Thoracic aorta (tissue), 2 donors: Measurements from ENCODE around the gene BTN3A1. TPM values are rescaled to one million over a fixed set of nuclear protein-coding genes. Genes with fewer than 3 reads are reported as not detected.

Source experiments
- ATAC-seq: fragments of 150-250 bp; one replicate; pipeline ENCODE4 v1.8.0; 2017; ENCODE audit warnings: low read depth; ENCODE audit not compliant: insufficient number of reproducible peaks, low FRiP score
- DNase-seq: peaks from one replicate; pipeline ENCODE4 v3.0.0-alpha.2; 2020; ENCODE audit warnings: low spot score
- H3K27ac ChIP-seq, 2 donors: fragments of 200-600 bp; sonication (generic); 1 replicate in 1 of 2; 2 replicates in 1 of 2; pipeline ENCODE4 v1.5.1; 2016; ENCODE audit warnings: mild to moderate bottlenecking in 2 of 2, moderate library complexity in 2 of 2
- H3K27me3 ChIP-seq: fragments of 200-600 bp; sonication (generic); replicated peaks from 2 replicates; pipeline ENCODE4 v1.6.0; 2016; ENCODE audit warnings: mild to moderate bottlenecking; ENCODE audit not compliant: insufficient read depth
- H3K36me3 ChIP-seq: fragments of 200-600 bp; sonication (generic); one replicate; pipeline ENCODE4 v1.5.1; 2016
- H3K4me1 ChIP-seq, 2 donors: fragments of 200-600 bp; sonication (generic); 1 replicate in 1 of 2; 2 replicates in 1 of 2; pipeline versions ENCODE4 v1.5.1 to v1.6.0; 2016; ENCODE audit warnings: low read depth in 2 of 2, mild to moderate bottlenecking in 1 of 2; ENCODE audit not compliant: control insufficient read depth in 1 of 2
- H3K4me3 ChIP-seq: fragments of 200-600 bp; sonication (generic); 2 replicates; pipeline ENCODE4 v1.5.1; 2016; ENCODE audit warnings: mild to moderate bottlenecking
- H3K9me3 ChIP-seq: fragments of 200-600 bp; sonication (generic); 2 replicates; pipeline ENCODE4 v1.5.1; 2016
- total RNA-seq, 2 donors: library from RNA; depleted of rRNA; stranded (reverse); fragments of >200 nt; gene quantifications; one replicate each; pipeline versions ENCODE4 v1.1.0 to v1.2.3, GENCODE V29; 2016
- TF ChIP-seq, protein P1 (sequence below): fragments of 200-600 bp; sonication (generic); IDR thresholded peaks from one replicate; pipeline ENCODE4 v1.5.1; 2019; ENCODE audit warnings: antibody characterized with exemption

The BTN3A1 gene
- total RNA-seq, 2 donors from 2014 or later: 11.9 to 13.5 TPM

DNA sequence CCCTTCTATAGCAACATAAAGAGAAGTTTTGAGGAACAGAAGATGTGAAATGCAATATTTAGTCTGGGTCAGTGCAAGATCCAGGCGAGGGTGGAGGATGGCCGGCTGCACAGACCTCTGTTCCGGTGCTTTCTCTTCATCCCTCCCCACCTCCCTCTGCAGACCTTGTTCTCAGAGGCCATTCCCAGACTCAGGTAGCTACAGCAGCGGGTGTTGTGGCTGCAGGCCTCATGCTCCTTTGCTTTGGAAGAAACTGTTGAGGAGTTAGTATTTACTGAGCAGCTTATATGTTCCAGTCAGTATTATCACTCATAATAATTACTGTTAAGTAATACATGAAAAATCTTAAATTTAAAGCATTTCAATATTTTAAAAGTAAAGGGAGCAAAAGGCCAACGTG, 39.9 kb downstream of the BTN3A1 start:
- peaks cover 13 to 21% of the 10 kb centered on the region in 2 donors for H3K4me1 ChIP-seq
- ATAC-seq: no peak
- no peaks in the 10 kb centered on the region for H3K36me3 ChIP-seq
- DNase-seq: no peak
- TF ChIP-seq, protein P1, sequence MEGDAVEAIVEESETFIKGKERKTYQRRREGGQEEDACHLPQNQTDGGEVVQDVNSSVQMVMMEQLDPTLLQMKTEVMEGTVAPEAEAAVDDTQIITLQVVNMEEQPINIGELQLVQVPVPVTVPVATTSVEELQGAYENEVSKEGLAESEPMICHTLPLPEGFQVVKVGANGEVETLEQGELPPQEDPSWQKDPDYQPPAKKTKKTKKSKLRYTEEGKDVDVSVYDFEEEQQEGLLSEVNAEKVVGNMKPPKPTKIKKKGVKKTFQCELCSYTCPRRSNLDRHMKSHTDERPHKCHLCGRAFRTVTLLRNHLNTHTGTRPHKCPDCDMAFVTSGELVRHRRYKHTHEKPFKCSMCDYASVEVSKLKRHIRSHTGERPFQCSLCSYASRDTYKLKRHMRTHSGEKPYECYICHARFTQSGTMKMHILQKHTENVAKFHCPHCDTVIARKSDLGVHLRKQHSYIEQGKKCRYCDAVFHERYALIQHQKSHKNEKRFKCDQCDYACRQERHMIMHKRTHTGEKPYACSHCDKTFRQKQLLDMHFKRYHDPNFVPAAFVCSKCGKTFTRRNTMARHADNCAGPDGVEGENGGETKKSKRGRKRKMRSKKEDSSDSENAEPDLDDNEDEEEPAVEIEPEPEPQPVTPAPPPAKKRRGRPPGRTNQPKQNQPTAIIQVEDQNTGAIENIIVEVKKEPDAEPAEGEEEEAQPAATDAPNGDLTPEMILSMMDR: no peak
- H3K27ac ChIP-seq: no peak overlapping the region
- H3K9me3 ChIP-seq: no peaks in the 10 kb centered on the region
- no peak overlapping the region for H3K4me3 ChIP-seq
- no peaks in the 10 kb centered on the region for H3K27me3 ChIP-seq

DNA sequence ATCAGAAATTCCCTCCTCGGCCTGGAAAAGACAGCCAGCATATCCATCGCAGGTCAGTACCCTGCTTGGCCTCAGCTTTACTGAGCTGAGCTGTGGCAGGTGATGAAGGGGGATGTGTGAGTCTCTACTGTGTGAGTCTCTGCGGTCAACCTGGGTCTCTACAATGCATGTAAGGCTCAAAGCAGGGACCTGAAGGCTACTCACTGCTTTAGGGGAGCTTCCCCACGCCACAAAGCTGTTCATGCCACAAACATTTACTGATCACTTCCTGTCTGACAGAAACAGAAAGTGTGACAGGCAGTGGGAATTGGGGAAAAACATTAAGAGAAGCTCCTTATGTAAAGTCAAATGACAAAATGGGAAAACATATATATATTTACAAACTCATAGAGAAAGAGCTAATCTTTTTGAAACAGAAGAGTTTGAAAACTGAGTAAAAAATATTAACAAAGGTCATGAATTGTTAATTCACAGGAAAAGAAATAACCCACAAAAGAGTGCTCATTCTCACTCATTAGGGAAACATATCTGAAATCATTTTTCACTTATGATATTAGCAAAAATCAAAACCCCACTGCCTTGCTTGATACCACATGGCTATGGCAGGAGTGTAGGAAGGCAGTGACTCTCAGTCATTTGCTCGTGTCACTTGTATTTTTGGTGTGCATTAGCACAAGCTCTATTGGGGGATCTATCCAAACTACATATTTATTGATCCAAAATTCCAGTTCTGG, 44.0 kb downstream of the BTN3A1 start:
- no peak overlapping the region for H3K27ac ChIP-seq
- H3K4me3 ChIP-seq: no peak overlapping the region
- no peaks in the 10 kb centered on the region for H3K27me3 ChIP-seq
- no peaks in the 10 kb centered on the region for H3K36me3 ChIP-seq
- peaks cover 3 to 10% of the 10 kb centered on the region in 2 donors for H3K4me1 ChIP-seq
- TF ChIP-seq, protein P1: no peak
- no peak for DNase-seq
- H3K9me3 ChIP-seq: no peaks in the 10 kb centered on the region
- ATAC-seq: no peak

DNA sequence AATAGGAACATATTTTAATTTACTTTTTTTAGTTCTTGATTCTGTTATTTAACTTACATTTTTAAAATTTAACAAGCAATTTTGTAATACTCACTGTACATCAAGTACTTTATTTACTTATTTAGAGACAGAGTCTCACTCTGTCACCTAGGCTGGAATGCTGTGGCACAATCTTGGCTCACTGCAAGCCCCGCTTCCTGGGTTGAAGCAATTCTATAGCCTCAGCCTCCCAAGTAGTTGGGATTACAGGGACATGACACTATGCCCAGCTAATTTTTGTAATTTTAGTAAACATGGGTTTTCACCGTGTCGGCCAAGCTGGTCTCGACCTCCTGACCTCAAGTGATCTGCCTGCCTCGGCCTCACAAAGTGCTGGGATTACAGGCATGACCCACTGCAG, 45.2 kb downstream of the BTN3A1 start:
- Histone ChIP-seq H3K27me3 (no peaks in the 10 kb centered on the region), H3K4me1 (peaks cover 0 to under 1% of the 10 kb centered on the region in 2 donors), H3K4me3 (no peak overlapping the region), H3K36me3 (no peaks in the 10 kb centered on the region), H3K9me3 (no peaks in the 10 kb centered on the region), H3K27ac (no peak overlapping the region)
- ATAC-seq: no peak
- TF ChIP-seq, protein P1: no peak
- DNase-seq: no peak

DNA sequence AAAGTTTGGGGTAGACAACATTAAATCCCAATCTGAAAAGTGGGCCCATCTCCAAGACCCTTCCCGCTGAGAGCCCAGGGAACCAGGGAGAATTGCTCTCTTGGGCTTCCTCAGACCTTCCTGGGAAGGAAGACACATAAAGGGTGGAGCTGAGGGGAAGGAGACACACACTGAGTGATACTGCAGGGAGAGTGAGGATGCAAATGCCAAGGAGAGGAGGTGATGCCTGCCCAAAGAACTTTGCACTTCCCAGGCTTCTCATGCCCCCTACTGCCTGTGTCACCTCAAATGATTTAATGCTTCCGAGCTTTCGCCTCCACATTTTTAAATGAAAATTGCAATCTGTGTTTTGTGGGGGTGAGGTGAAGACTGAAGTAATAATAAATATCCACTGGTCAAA, 48.2 kb downstream of the BTN3A1 start:
- no peak for DNase-seq
- H3K27me3 ChIP-seq: no peaks in the 10 kb centered on the region
- TF ChIP-seq, protein P1: no peak
- no peak for ATAC-seq
- no peaks in the 10 kb centered on the region for H3K9me3 ChIP-seq
- H3K4me3 ChIP-seq: no peak overlapping the region
- H3K36me3 ChIP-seq: no peaks in the 10 kb centered on the region
- H3K27ac ChIP-seq: no peak overlapping the region
- no peaks in the 10 kb centered on the region for H3K4me1 ChIP-seq

DNA sequence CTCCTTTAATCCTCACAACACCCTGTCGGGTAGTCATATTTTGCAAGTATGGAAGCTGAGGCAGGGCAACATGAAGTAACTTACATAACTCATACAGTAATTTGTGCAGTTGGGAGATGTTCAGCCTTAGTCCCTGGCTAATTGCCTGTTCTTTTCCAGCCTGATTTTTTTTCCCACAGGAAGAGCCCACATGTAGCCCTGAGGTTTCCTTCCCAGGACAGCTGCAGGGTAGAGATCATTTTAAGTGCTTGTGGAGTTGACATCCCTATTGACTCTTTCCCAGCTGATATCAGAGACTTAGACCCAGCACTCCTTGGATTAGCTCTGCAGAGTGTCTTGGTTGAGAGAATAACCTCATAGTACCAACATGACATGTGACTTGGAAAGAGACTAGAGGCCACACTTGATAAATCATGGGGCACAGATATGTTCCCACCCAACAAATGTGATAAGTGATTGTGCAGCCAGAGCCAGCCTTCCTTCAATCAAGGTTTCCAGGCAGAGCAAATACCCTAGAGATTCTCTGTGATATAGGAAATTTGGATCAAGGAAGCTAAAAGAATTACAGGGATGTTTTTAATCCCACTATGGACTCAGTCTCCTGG, 50.7 kb downstream of the BTN3A1 start:
- Histone ChIP-seq H3K27ac (no peak overlapping the region), H3K27me3 (no peaks in the 10 kb centered on the region), H3K4me3 (no peak overlapping the region), H3K36me3 (no peaks in the 10 kb centered on the region), H3K4me1 (peaks cover 4 to 12% of the 10 kb centered on the region in 2 donors), H3K9me3 (no peaks in the 10 kb centered on the region)
- no peak for ATAC-seq
- DNase-seq: no peak
- TF ChIP-seq, protein P1: no peak
